ENCODE data around the gene UBE2Z.
A peak's percentile ranks its signal among the peaks of the same experiment; 100 is the strongest.

UBE2Z gene

DNA sequence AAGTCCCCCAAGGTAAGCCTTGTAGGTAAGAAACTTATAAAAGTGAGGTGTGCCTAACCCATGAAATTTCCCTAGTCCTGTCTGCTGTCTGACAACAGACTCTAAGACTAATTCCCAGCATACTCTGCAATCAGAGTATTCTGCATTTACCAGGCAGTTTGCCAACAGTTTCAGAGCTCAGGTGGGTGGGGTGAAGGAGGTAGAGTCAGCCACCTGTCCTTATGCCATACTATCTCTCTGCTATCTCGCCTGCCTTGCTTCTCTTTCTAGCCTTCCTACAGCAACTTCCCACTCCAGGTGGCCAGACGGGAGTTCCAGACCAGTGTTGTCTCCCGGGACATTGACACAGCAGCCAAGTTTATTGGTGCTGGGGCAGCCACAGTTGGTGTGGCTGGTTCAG is 13.3 kb upstream of the UBE2Z start:
- H3K9me3 ChIP-seq (ENCODE audit: control insufficient read depth, insufficient read depth, low read depth, low read length): no peaks in the 10 kb centered on the region
- H3K27ac ChIP-seq (ENCODE audit: extremely low read depth, low read depth, low read length): no peak overlapping the region
- ChIA-PET CTCF (interaction anchor here (1.0 to 2.0 kb wide), 4 partner anchors 8 to 138 kb away, joined by 3 to 12 read pairs (median 8); no protein-coding TSS in a partner anchor), POLR2A (interaction anchor here (5.1 kb wide), 1 partner anchor 11 kb away, joined by 106 read pairs; the partner anchor contains the start of gene UBE2Z)
- TF ChIP-seq ZBTB8A (tag by site-specific recombination; IDR thresholded peaks at IDR 0.05) (no peak), ZNF600 (tag by site-specific recombination; IDR thresholded peaks at IDR 0.05) (peak; percentile 21; the same call in 1 of the 2 replicates), ZNF473 (tag by site-specific recombination; IDR thresholded peaks at IDR 0.05) (no peak), EGR2 (tag by site-specific recombination; IDR thresholded peaks at IDR 0.05; ENCODE audit: low read depth) (peak; percentile 59), ZBTB6 (tag by site-specific recombination; IDR thresholded peaks at IDR 0.05) (no peak), TRIM28 (IDR thresholded peaks at IDR 0.05; ENCODE audit: borderline replicate concordance, low read length) (no peak)
- peaks cover 16 to 40% of the 10 kb centered on the region in 2 experiments for H3K36me3 ChIP-seq (ENCODE audit: control insufficient read depth in 2 of 2, insufficient read depth in 1 of 2, low read length in 2 of 2)
- 0 out of 2 replicates have a peak, but pooled peaks cover 3% of the 10 kb centered on the region for H3K4me1 ChIP-seq (ENCODE audit: control insufficient read depth, insufficient read depth, low read length)
- no peak overlapping the region for H3K4me3 ChIP-seq (ENCODE audit: low read depth, low read length)

- Histone ChIP-seq H3K4me3 (ENCODE audit: low read depth, low read length) (no peak overlapping the region), H3K36me3 (ENCODE audit: control insufficient read depth in 2 of 2, insufficient read depth in 1 of 2, low read length in 2 of 2) (peaks cover 13 to 20% of the 10 kb centered on the region in 2 experiments), H3K27ac (ENCODE audit: extremely low read depth, low read depth, low read length) (no peak overlapping the region), H3K4me1 (ENCODE audit: control insufficient read depth, insufficient read depth, low read length) (no peaks in the 10 kb centered on the region), H3K9me3 (ENCODE audit: control insufficient read depth, insufficient read depth, low read depth, low read length) (no peaks in the 10 kb centered on the region)
- CTCF ChIA-PET: interaction anchor here (1.3 kb wide), 1 partner anchor 131 kb away, joined by 4 read pairs; no protein-coding TSS in a partner anchor
- POLR2A ChIA-PET: interaction anchor here (0.8 to 1.0 kb wide), 2 partner anchors 9 to 12 kb away, joined by 3 to 10 read pairs; partner anchors contain the start of gene ATP5MC1
- TF ChIP-seq ZBTB17 (tag by site-specific recombination; IDR thresholded peaks at IDR 0.05) (0 out of 2 replicates have a peak, but pooled peaks have one; percentile 15), SALL2 (tag by site-specific recombination; IDR thresholded peaks at IDR 0.05; ENCODE audit: borderline replicate concordance) (no peak)
Measured at GRCh38 chr17:48901241-48901640, 7.0 kb upstream of the UBE2Z start.

DNA sequence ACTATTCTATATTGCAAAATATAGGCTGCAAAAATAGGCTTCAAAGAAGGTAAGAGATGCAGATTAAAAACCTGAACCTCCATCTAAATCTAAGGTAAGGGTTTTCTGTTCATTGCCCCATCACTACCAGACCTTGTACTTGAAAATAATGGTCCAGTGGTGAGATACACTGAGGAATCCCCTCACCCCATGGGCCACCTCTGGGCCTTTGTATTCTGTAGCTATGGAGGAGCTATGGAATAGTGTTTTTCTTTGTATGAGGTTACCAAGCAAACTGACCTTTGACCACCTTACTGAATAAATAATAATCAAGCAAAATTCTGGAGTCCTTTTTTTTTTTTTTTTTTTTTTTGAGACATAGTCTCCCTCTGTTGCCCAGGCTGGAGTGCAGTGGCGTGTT is 4.8 kb upstream of the UBE2Z start:
- Histone ChIP-seq H3K9me3 (ENCODE audit: control insufficient read depth, insufficient read depth, low read depth, low read length) (no peaks in the 10 kb centered on the region), H3K4me1 (ENCODE audit: control insufficient read depth, insufficient read depth, low read length) (no peaks in the 10 kb centered on the region), H3K36me3 (ENCODE audit: control insufficient read depth in 2 of 2, insufficient read depth in 1 of 2, low read length in 2 of 2) (peaks cover 0 to 1% of the 10 kb centered on the region in 2 experiments; a peak in 2 of 3 replicates), H3K27ac (ENCODE audit: extremely low read depth, low read depth, low read length) (no peak overlapping the region), H3K4me3 (ENCODE audit: low read depth, low read length) (no peak overlapping the region)
- POLR2A ChIA-PET: interaction anchor here (0.6 to 7.5 kb wide), 7 partner anchors 9 to 144 kb away, joined by 3 to 106 read pairs (median 6); partner anchors contain the start of genes ATP5MC1 and GIP
- CTCF ChIA-PET: interaction anchor here (0.6 to 1.2 kb wide), 4 partner anchors 9 to 87 kb away, joined by 3 read pairs; partner anchors contain the start of gene ATP5MC1
- TF ChIP-seq ZNF140 (tag by site-specific recombination; IDR thresholded peaks at IDR 0.05) (no peak), ZNF670 (tag by site-specific recombination; IDR thresholded peaks at IDR 0.05; ENCODE audit: low read depth) (no peak), ZSCAN18 (tag by site-specific recombination; IDR thresholded peaks at IDR 0.05) (no peak), ZNF23 (tag by site-specific recombination; IDR thresholded peaks at IDR 0.05; ENCODE audit: borderline replicate concordance) (no peak), ZNF549 (tag by site-specific recombination; IDR thresholded peaks at IDR 0.05) (no peak), ZNF610 (tag by site-specific recombination; IDR thresholded peaks at IDR 0.05; ENCODE audit: borderline replicate concordance) (no peak), ZNF621 (tag by site-specific recombination; IDR thresholded peaks at IDR 0.05) (no peak), ZNF221 (tag by site-specific recombination; IDR thresholded peaks at IDR 0.05; ENCODE audit: borderline replicate concordance) (no peak), ATF2 (tag by site-specific recombination; IDR thresholded peaks at IDR 0.05; ENCODE audit: low read depth) (no peak), ZNF521 (tag by site-specific recombination; IDR thresholded peaks at IDR 0.05) (no peak), TCF7L2 (IDR thresholded peaks at IDR 0.05; ENCODE audit: borderline replicate concordance, low read depth, low read length) (no peak), SCRT1 (tag by site-specific recombination; IDR thresholded peaks at IDR 0.05; ENCODE audit: borderline replicate concordance) (no peak), ZBTB44 (tag by site-specific recombination; IDR thresholded peaks at IDR 0.05) (no peak), ZIC2 (tag by site-specific recombination; IDR thresholded peaks at IDR 0.05) (no peak), ZNF792 (tag by site-specific recombination; IDR thresholded peaks at IDR 0.05) (no peak)
- TF ChIP-seq, protein P1, sequence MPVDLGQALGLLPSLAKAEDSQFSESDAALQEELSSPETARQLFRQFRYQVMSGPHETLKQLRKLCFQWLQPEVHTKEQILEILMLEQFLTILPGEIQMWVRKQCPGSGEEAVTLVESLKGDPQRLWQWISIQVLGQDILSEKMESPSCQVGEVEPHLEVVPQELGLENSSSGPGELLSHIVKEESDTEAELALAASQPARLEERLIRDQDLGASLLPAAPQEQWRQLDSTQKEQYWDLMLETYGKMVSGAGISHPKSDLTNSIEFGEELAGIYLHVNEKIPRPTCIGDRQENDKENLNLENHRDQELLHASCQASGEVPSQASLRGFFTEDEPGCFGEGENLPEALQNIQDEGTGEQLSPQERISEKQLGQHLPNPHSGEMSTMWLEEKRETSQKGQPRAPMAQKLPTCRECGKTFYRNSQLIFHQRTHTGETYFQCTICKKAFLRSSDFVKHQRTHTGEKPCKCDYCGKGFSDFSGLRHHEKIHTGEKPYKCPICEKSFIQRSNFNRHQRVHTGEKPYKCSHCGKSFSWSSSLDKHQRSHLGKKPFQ (tag by site-specific recombination; IDR thresholded peaks at IDR 0.05): no peak

Data from HEK293 (cell line).